Stomach smooth muscle (tissue), 2 donors: ENCODE results near the gene AQP1.

ENCODE experiments used
- H3K27ac ChIP-seq: one replicate; pipeline ENCODE4 v1.7.0; 2013; ENCODE audit warnings: mild to moderate bottlenecking, low read length, inconsistent platforms
- H3K27me3 ChIP-seq, 2 donors: one replicate each; pipeline ENCODE4 v1.7.0; 2013; ENCODE audit warnings: low read length in 2 of 2; ENCODE audit not compliant: insufficient read depth in 2 of 2, control insufficient read depth in 1 of 2
- H3K36me3 ChIP-seq, 2 donors: one replicate each; pipeline ENCODE4 v1.7.0; 2013; ENCODE audit warnings: low read length in 2 of 2; ENCODE audit not compliant: control insufficient read depth in 2 of 2, insufficient read depth in 2 of 2
- H3K4me1 ChIP-seq: one replicate; pipeline ENCODE4 v1.7.0; 2013; ENCODE audit warnings: low read length; ENCODE audit not compliant: control insufficient read depth, insufficient read depth
- H3K4me3 ChIP-seq, 2 donors: one replicate each; pipeline ENCODE4 v1.7.0; 2013; ENCODE audit warnings: low read length in 2 of 2
- H3K9ac ChIP-seq, 2 donors: one replicate each; pipeline ENCODE4 v1.7.0; 2013; ENCODE audit warnings: low read length in 2 of 2, mild to moderate bottlenecking in 1 of 2
- H3K9me3 ChIP-seq, 2 donors: one replicate each; pipeline ENCODE4 v1.7.0; 2013; ENCODE audit warnings: low read length in 2 of 2; ENCODE audit not compliant: control insufficient read depth in 2 of 2
- donor health status: healthy.
- donor health status: Pancreatic carcinoma.

The AQP1 gene

GRCh38 chr7:30934732-30935568, 23.3 kb downstream of the AQP1 start:
- peaks cover 25% of the 10 kb centered on the region for H3K4me1 ChIP-seq
- no peak overlapping the region for H3K4me3 ChIP-seq
- H3K9me3 ChIP-seq: no peaks in the 10 kb centered on the region
- no peak overlapping the region for H3K27ac ChIP-seq
- no peaks in the 10 kb centered on the region for H3K36me3 ChIP-seq
- H3K9ac ChIP-seq: no peak overlapping the region
- no peaks in the 10 kb centered on the region for H3K27me3 ChIP-seq

DNA sequence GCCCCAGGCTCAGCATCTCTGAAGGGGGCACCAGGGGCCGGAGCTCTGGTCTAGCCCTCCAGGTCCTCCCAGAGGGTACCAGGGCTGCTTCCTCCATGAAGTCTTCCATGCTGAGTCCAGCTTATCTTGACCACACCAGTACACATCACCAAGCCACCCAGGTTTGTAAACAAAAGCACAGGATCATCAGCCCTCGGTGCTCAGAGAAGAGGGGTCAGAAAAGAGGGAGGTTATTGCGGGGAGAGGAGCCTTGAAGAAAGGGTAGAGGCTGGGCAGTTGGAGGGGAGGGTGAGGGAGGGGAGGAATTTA, 23.9 kb downstream of the AQP1 start:
- no peaks in the 10 kb centered on the region for H3K27me3 ChIP-seq
- H3K4me1 ChIP-seq: peaks cover 21% of the 10 kb centered on the region
- no peak overlapping the region for H3K27ac ChIP-seq
- no peak overlapping the region for H3K4me3 ChIP-seq
- H3K36me3 ChIP-seq: no peaks in the 10 kb centered on the region
- H3K9me3 ChIP-seq: no peaks in the 10 kb centered on the region
- no peak overlapping the region for H3K9ac ChIP-seq

- Histone ChIP-seq H3K4me3 (no peak overlapping the region), H3K4me1 (peaks cover 9% of the 10 kb centered on the region), H3K9ac (no peak overlapping the region), H3K27ac (no peak overlapping the region), H3K9me3 (no peaks in the 10 kb centered on the region), H3K27me3 (no peaks in the 10 kb centered on the region), H3K36me3 (no peaks in the 10 kb centered on the region)
Measured at GRCh38 chr7:30936650-30937245, 25.1 kb downstream of the AQP1 start.

- Histone ChIP-seq H3K4me1 (peaks cover 5% of the 10 kb centered on the region), H3K27ac (no peak overlapping the region), H3K9me3 (no peaks in the 10 kb centered on the region), H3K9ac (no peak overlapping the region), H3K4me3 (no peak overlapping the region), H3K27me3 (no peaks in the 10 kb centered on the region), H3K36me3 (no peaks in the 10 kb centered on the region)
Measured at GRCh38 chr7:30937416-30937815, 25.8 kb downstream of the AQP1 start.

DNA sequence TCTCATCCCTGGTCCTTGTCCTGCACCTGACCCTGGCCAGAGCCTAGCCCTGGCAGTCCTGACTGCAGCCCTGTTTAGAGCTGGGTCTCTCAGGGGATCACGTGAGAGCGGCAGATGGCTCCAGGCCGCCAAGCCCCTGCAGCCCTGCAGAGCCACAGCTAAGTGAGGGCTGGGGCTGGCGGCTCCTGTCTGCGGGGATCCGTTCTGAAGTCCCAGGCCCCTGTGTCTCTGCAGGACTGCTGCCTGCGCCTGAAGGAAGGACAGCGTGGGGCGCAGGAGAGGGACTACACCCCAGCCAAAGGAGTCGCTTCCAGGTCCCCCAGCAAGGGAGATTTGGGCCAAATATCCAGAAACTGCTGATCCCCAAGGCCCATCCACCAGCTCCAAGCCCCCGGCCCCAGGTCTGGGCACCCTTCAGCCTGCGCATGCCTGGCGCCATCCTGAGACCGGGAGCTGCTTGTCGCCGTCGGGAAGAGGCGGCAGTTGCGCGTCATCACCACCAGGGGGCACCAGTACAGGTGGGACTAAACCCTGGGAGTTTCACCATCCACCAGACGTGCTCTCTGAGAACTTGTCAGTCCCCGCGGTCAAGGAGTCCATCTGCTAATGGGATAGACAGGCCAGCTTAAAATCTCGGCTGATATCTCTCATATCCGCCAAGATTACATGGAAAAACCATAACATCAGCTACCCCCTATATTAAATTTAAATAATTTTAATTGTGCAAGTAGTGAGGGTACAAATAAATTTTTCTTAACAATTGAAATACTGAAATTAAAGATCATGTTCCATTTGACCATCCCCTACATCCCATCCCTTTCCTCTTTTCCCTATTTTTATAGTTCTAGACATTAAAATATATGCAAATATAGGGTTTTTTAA, 27.0 kb downstream of the AQP1 start:
- no peaks in the 10 kb centered on the region for H3K9me3 ChIP-seq
- peaks cover 5% of the 10 kb centered on the region for H3K4me1 ChIP-seq
- H3K27ac ChIP-seq: no peak overlapping the region
- no peaks in the 10 kb centered on the region for H3K27me3 ChIP-seq
- no peaks in the 10 kb centered on the region for H3K36me3 ChIP-seq
- peak overlapping the region in 1 of 2 donors; percentile 15 for H3K4me3 ChIP-seq
- H3K9ac ChIP-seq: no peak overlapping the region

- H3K27ac ChIP-seq: no peak overlapping the region
- no peak overlapping the region for H3K9ac ChIP-seq
- no peaks in the 10 kb centered on the region for H3K36me3 ChIP-seq
- H3K4me1 ChIP-seq: peaks cover 5% of the 10 kb centered on the region
- peaks cover 0 to 3% of the 10 kb centered on the region in 2 donors for H3K9me3 ChIP-seq
- H3K4me3 ChIP-seq: no peak overlapping the region
- H3K27me3 ChIP-seq: no peaks in the 10 kb centered on the region
Measured at GRCh38 chr7:30941582-30942323, 30.1 kb downstream of the AQP1 start.

DNA sequence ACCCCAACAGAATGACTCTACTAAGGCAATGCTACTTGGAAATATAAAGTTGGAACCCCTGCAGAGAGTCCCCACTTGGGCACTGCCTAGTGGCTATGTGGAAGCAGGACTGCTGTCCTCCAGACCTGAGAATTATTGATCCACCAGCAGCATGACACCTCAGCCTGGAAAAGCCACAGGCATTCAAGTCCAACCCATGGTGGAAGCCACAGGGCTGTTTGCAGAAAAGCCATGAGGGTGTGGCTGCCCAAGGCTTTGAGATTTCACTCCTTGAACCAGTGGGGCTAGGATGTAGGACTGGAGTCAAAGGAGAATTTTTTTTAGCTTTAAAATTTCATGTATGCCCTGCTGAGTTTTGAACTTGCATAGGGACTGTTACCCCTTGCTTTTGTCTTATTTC, 38.5 kb downstream of the AQP1 start:
- H3K27ac ChIP-seq: no peak overlapping the region
- no peak overlapping the region for H3K4me3 ChIP-seq
- peaks cover 0 to 1% of the 10 kb centered on the region in 2 donors for H3K9me3 ChIP-seq

DNA sequence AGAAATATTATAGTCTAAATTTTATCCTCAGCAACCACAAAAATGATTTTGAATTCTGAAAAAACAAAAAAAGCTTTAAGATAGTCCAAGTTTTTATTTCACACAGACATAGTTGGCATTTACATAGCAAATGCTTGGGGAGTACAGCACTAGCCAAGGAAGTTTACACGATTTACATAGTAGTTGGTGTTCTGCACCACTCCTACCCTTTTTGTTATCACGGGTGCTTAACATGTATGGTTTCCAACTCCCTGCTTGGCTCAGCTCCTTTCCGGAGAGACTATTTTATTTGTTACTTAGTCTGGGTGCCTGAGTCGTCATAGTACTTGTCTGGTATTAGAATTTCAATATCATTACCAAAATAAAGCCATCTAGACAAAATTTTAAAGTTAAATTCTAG, 43.3 kb downstream of the AQP1 start:
- Histone ChIP-seq H3K9ac (no peak overlapping the region), H3K4me3 (no peak overlapping the region), H3K27ac (no peak overlapping the region), H3K9me3 (no peaks in the 10 kb centered on the region), H3K27me3 (peaks cover 0 to under 1% of the 10 kb centered on the region in 2 donors), H3K4me1 (no peaks in the 10 kb centered on the region), H3K36me3 (no peaks in the 10 kb centered on the region)

More for the DNA sequence above, 38.5 kb downstream of the AQP1 start:
- Histone ChIP-seq H3K36me3 (no peaks in the 10 kb centered on the region), H3K27me3 (peaks cover 0 to 4% of the 10 kb centered on the region in 2 donors), H3K9ac (no peak overlapping the region), H3K4me1 (no peaks in the 10 kb centered on the region)

- no peak overlapping the region for H3K9ac ChIP-seq
- no peak overlapping the region for H3K27ac ChIP-seq
- no peaks in the 10 kb centered on the region for H3K9me3 ChIP-seq
- no peaks in the 10 kb centered on the region for H3K4me1 ChIP-seq
- no peak overlapping the region for H3K4me3 ChIP-seq
- no peaks in the 10 kb centered on the region for H3K27me3 ChIP-seq
- no peaks in the 10 kb centered on the region for H3K36me3 ChIP-seq
Measured at GRCh38 chr7:30956704-30957103, 45.1 kb downstream of the AQP1 start.

GRCh38 chr7:30963842-30964241, 52.2 kb downstream of the AQP1 start, which contains the start of gene GHRHR:
Gene GHRHR, plus strand, starts transcription at chr7:30963953. Its CDS starts 116 bp downstream, at chr7:30964069.
- H3K27ac ChIP-seq: no peak within 1 kb of the TSS
- H3K4me1 ChIP-seq: no peaks in the 10 kb centered on the region
- H3K36me3 ChIP-seq: no peaks in the 10 kb centered on the region
- no peak within 1 kb of the TSS for H3K4me3 ChIP-seq
- H3K9me3 ChIP-seq: no peaks in the 10 kb centered on the region
- no peak within 1 kb of the TSS for H3K9ac ChIP-seq
- peaks cover 0 to 2% of the 10 kb centered on the region in 2 donors for H3K27me3 ChIP-seq
